GM21526 (cell line): ENCODE data around the gene TGFBR1.
"Not testable (repeated sequence)": the region's sequence is repeated elsewhere in the genome, so short reads cannot be mapped to it uniquely, and the experiment has no call there.

ENCODE experiments used
- ATAC-seq: cut with Tn5 transposase; IDR thresholded peaks from one replicate; pipeline ENCODE4 v1.9.1; 2021; ENCODE audit warnings: moderate library complexity; ENCODE audit not compliant: unreplicated experiment, low FRiP score

TGFBR1 gene

DNA sequence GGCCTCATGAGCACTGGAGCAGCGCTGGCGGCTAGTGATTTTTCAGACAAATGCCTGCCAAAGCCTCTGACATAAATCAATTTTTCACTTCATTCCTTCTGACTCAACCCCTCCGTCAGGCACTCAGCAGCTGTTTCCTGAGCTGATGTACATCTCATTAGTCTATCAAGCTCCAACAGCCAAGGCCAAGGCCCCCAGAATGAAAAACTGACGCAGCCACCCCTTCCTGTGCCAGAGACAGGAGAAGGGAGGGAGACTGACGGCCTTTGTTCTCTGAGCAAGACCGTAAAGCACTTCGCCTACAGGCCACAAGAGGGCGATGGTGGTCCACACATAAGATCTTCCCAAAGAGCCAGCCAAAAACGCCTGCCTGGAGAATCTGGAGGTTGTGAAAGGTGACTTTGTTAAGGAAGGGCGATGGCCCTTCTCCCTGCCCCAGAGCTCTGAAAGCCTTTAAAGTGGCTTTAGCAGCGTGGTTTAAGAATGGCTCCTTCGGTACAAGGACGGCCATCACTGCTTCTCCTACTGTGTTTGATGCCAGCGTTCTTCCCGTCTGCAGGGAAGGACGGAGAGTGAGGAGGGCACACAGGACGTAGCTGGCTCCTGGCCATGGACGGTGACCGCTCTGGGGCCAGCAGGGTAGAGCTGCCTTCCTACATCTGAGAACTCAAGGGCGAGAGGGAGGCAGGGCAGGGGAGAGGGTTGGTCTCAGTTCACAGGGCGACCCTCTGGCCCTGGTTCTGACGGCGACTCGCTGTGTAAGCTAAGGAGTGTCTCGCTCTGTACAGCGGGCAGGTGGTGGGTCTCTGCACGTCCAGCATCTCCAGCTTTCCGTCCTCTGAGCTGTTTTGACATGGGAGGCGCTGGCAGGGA, 79.8 kb downstream of the TGFBR1 start:
- ATAC-seq: no peak

DNA sequence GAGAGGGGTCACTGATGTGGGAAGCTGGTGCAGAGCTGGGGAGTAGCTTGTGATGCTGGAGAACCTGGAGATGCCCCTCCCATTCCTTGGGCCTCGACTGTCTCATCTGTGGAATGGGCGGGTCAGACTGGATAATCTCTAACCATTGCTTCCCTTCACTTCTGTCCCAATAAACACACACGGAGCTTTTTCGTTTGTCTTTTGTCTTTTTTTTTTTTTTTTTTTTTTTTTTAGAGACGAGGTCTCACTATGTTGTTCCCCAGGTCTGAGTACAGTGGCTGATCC, 80.4 kb downstream of the TGFBR1 start:
- ATAC-seq: no peak

DNA sequence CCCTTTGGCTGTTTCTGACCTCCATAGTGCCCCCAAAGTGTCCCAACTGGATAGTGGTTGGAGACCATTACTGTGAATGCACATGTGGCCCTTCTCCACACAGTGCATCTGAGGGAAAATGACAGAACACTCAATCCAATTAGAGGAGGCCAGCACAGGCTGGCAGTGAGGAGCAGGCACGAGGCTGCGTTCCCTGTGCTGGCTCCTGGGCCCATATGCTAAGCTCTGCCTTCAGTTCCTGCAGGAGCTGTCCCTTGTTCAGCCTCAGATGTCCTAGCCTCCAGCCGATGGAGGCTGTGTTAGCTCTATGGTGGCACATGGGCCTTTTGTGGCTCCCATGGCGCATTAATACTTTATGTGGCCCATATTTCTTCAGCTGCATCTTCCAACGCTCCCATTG, 81.0 kb downstream of the TGFBR1 start:
- no peak for ATAC-seq

DNA sequence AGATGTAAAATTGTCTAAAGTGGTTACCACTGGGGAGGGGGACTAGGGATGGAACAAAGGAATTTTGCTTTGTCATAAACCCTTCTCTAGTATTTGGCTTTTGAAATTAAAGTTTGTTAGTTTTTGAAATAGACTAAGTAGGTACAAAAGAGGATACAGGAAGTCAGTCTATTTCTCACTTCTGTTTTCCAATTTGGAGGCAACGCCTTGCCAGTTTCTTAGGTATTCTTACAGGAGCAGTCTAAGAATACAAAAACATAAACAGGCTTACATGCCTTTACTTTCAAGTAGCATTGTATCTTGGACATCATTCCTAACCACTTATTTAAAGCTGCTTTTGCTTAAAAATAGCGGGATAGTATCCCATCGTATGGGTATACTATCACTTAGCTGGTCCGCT, 82.4 kb downstream of the TGFBR1 start:
- no peak for ATAC-seq

DNA sequence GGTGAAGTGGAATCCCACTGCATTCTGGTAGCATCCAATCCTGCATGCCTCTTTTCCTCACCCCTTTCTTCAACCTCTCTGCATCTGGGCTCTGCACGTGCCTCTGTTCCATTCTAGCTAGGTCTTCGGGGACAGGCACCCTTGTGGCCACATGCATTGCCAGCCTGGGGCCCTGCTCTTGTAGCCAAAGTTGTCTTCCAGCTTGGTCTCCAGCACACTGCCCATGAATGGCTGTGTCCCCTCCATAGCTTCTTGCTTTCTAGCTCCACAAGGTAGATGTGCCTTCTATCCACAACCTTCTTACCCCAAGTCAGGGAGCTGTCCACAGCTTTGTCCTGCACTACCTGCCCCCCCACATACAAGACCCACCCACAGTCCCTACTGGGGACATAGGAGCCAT, 84.3 kb downstream of the TGFBR1 start:
- no peak for ATAC-seq

DNA sequence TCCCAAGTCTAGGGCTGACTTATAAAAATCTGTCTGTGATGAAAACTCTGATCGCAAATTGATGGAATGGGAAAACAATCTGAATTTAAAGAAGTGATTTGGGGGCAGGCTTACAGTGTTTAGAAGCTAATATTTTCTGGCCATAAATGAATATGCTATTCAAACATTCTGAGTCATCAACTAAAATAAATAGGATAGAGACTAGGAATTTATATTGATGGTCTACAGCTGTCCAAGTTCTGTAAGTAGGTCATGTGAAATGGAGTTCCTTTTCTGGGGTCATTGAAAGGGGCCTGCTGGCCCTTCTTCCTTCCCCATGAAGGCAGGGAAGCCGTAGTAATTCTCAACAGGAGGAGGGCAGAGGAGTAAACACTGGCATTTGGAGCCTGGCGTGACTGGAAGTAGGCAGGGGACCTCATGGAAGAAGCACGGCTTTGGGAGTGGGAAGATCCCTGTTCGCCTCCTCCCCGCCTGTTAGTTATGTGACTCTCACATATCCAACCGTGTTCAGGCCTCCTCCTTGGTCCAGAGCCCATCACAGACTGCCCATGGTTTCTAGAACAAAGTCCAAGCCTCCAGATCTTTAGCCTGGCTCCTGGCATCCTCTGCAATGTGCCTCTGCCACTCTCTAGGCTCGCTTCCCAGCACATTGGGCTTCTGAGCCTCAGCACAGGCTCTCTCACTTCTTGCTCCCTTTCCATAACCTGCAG, 85.1 kb downstream of the TGFBR1 start:
- no peak for ATAC-seq

DNA sequence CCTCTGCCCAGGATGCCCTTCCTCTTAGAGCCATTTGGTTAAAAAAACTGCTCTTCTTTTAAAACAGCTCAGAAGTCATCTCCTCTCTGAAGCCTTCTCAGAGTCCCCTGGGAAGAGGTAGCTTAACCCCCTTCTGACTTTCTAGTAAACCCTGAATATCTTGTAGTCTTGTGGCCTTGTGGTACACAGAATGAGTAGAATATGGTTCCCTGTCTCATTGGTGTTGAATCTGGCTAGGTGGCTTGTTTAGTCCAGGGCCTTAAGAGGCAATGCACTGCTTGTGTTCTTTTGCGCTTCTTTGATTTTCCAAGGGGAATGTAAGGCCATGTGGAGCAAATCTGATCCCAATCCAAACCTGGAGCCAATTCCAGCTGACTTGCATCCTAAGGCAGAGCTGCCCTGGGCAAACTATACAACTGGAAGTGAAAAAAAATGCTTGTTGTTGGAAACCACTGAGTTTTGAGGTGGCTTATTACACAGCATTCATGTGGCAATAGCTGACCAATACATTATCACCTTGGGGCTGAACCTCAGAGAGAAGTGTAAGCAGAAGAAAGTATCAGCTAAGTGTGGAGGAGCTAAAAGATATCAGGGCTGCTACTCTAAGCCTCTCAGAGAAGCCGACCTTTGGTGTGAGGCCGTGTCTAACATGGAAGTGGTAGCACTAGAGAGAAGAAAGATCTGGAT, 85.8 kb downstream of the TGFBR1 start:
- no peak for ATAC-seq

DNA sequence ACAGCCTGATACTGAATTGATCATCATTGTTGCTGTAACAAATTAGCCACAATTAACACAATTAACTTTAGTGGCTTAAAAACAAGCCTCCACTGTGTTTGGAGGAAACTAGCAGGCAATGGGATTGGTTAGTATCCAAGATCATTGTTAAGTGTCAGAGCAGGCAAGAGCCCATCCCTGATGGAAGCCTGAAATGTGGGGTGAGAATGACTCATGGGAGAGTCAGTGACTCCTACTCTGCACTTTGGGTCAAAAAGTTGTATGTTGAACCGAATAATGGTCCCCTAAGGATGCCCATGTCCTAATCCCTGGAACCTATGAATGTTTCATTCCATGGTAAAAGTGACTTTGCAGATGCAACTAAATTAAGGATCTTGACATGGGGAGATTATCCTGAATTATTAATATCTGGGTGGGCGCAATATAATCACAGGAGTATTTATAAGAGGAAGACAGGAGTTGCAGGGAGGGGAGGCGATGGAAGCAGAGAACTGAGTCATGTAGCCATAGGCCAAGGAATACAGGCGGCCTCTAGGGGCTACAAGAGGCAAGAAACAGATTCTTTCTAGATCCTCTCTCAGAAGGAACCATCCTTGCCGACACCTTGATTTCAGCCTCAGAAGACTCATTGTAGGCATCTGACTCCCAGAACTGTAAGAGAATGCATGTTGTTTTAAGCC, 88.0 kb downstream of the TGFBR1 start:
- no peak for ATAC-seq

DNA sequence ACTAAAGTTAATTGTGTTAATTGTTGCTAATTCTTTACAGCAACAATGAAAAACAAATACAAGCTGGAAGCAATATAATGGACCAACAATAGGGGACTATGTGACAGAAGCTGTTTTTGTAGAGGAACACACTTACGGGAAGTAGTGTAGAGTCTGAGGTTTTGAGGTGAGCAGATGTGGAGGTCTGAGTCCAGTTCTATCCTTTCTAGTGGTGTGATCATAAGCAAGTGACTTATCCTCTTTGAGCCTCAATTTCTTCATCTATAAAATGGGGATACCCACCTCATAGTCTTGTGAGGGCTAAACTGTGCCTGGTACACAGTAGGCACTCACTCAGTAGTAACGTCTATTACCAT, 88.5 kb downstream of the TGFBR1 start:
- ATAC-seq: no peak

DNA sequence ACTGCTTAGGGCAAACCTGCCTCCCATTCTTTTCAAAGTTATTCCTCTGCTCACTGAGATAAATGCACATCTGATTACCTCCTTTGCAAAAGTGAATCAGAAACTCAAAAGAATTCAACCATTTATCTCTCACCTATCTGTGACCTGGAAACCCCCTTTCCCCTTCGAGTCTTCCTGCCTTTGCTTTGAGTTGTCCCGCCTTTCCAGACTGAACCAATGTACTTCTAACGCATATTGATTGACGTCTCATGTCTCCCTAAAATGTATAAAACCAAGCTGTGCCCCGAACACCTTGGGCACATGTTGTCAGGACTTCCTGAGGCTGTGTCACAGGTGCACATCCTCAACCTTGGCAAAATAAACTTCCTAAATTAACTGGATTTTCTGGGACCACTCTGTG, 91.6 kb downstream of the TGFBR1 start:
- not testable (repeated sequence) for ATAC-seq

DNA sequence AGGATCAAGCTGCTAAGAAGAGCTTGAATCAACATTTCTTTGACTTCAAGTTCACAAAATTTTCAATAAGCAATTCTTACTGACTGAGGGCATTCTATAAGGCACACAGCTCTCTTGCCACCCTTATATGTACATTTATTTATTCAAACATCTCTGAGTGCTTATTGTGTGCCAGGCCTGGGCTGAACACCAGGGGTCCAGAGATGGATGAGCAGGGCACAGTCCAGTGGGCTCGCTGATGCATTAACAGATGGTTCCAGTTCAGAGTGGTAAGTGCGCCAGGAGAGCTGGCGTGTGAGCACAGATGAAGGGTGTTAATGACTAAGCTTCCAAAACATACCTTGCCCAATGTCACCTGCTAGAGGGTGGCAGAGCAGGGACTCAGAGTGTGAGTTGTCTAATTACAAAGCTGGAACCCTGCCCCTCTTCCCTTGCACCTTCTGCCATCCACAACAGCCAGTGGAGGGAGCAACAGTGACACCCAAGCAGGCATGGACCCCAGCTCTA, 92.3 kb downstream of the TGFBR1 start:
- ATAC-seq: no peak

DNA sequence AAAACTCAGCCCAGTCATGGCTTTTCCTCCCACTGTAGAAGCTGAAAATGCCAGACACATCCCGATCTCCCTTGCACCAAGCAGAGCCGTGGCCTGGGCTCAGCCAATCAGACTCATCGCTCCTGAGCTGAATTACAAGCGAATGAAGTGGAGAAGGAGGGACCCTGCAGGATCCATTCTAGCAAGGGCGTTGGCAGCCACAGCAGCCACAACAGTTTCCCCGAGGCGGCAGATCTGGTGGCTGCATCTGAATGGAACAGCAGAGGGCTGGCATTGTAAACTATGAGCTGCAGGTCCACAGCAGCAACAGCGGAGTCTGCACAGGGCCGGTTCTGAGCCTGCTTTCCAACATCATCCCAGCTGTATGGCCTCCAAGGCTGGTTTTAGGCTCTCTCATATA, 93.1 kb downstream of the TGFBR1 start:
- no peak for ATAC-seq

DNA sequence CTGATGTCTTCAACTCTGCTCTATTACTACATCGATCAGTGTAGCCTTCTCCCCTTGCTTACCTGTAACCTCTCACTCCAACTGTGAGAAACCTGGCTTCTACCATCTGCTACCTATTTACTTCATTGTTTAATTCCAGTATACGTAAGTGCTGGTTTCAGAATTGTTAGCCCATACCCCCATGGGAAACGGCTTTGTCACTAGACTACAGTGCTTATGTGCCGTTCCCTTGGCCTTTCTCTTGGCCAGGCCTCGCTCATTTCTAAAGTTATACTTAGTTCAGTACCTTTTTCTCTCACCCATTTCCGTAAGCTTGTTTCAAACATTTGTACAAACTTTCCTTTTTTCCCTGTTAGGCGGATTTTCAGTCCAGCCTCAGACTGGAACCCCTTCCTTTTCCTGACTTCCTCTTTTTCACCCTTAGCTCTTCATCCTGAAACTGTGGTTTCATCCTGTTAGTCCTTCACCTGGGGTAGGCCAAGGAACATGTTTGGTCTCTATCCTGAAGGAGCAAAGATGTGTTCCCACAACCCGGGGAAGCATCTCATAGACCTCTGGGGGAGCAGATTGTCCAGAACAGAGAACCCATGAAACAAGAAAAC, 95.1 kb downstream of the TGFBR1 start:
- ATAC-seq: no peak

DNA sequence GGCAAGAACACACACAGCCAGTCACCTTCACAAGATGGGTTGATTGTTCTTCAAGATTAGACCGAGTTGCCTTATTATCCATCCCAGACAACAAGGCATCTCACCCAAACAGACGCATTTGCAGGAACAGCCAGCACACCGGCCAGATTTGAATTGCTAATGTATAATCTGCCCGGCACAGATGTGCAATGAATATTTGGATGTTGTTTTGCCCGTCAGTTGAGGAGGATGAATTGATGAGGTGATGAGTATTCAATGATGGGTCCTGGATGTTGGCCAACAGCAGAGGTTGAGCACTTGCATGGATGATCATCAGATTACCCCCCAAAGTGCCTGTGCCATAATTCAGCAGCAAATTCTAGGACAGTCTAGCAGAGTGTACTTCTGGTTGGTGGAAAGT, 96.7 kb downstream of the TGFBR1 start:
- no peak for ATAC-seq
